Epithelial cell of umbilical artery (primary cell): ENCODE measurements around the gene EFNA2. TPM values are rescaled to one million over a fixed set of nuclear protein-coding genes. Genes with fewer than 3 reads are reported as not detected.

ENCODE experiments used
- total RNA-seq: library from RNA; depleted of rRNA; stranded (reverse); fragments of >200 nt; gene quantifications from 2 replicates; pipeline ENCODE4 v1.2.3, GENCODE V29; 2014

EFNA2 gene
- 0.97 TPM in 1 of 2 replicates, not detected in the other for total RNA-seq

GRCh38 chr19:1285737-1286360 lies at the start of gene EFNA2:
EFNA2 (plus strand) TSS chr19:1285873; CDS start chr19:1286169, 296 bp downstream.

GRCh38 chr19:1237754-1238368 lies 47.8 kb upstream of the EFNA2 start, which contains the start of gene CBARP:
CBARP (minus strand) TSS chr19:1238005; CDS start chr19:1236100, 1,905 bp downstream.

GRCh38 chr19:1241417-1242095 lies 44.1 kb upstream of the EFNA2 start, which contains the start of gene ATP5F1D:
ATP5F1D (plus strand) TSS chr19:1241751; CDS start chr19:1241851, 100 bp downstream.

GRCh38 chr19:1248139-1248785 lies 37.4 kb upstream of the EFNA2 start, which contains the start of gene MIDN:
MIDN (plus strand) TSS chr19:1248583; CDS start chr19:1250297, 1,714 bp downstream.

GRCh38 chr19:1269065-1269477 lies 16.6 kb upstream of the EFNA2 start, which contains the start of gene CIRBP:
CIRBP (plus strand) TSS chr19:1269332; CDS start chr19:1270934, 1,602 bp downstream.

GRCh38 chr19:1275260-1275975 lies 10.3 kb upstream of the EFNA2 start, which contains the start of gene FAM174C:
FAM174C (plus strand) TSS chr19:1275530; CDS start chr19:1275550, 20 bp downstream.

Other genes with a start within 250 kb of the EFNA2 start
- 4.5 and 5.2 TPM in 2 replicates for gene ABCA7, start 245.8 kb upstream of the EFNA2 start, total RNA-seq
- gene ARHGAP45, start 218.7 kb upstream of the EFNA2 start, total RNA-seq = 10.1 and 10.5 TPM in 2 replicates
- gene POLR2E, start 190.5 kb upstream of the EFNA2 start, total RNA-seq = 88.0 and 145 TPM in 2 replicates
- 323 and 461 TPM in 2 replicates for gene GPX4, start 181.9 kb upstream of the EFNA2 start, total RNA-seq
- gene SBNO2, start 111.6 kb upstream of the EFNA2 start, total RNA-seq = 28.3 and 31.0 TPM in 2 replicates
- gene STK11, start 80.1 kb upstream of the EFNA2 start, total RNA-seq = 89.0 and 103 TPM in 2 replicates
- gene CBARP, start 47.9 kb upstream of the EFNA2 start, total RNA-seq = 1.6 and 2.6 TPM in 2 replicates
- 18.1 and 28.9 TPM in 2 replicates for gene ATP5F1D, start 44.1 kb upstream of the EFNA2 start, total RNA-seq
- 16.6 and 39.8 TPM in 2 replicates for gene MIDN, start 37.3 kb upstream of the EFNA2 start, total RNA-seq
- gene CIRBP, start 16.5 kb upstream of the EFNA2 start, total RNA-seq = 147 and 208 TPM in 2 replicates
- gene FAM174C, start 10.3 kb upstream of the EFNA2 start, total RNA-seq = 15.2 and 22.7 TPM in 2 replicates
- gene NDUFS7, start 98.0 kb downstream of the EFNA2 start, total RNA-seq = 97.7 and 105 TPM in 2 replicates
- 18.1 and 18.5 TPM in 2 replicates for gene GAMT, start 115.7 kb downstream of the EFNA2 start, total RNA-seq
- 69.9 and 76.7 TPM in 2 replicates for gene DAZAP1, start 121.7 kb downstream of the EFNA2 start, total RNA-seq
- 541 and 821 TPM in 2 replicates for gene RPS15, start 152.5 kb downstream of the EFNA2 start, total RNA-seq
- gene APC2, start 164.2 kb downstream of the EFNA2 start, total RNA-seq = under 0.01 TPM in 2 replicates
- gene C19orf25, start 193.3 kb downstream of the EFNA2 start, total RNA-seq = 15.3 and 21.4 TPM in 2 replicates
- gene PCSK4, start 204.5 kb downstream of the EFNA2 start, total RNA-seq = 0.76 and 0.97 TPM in 2 replicates
- gene REEP6, start 205.3 kb downstream of the EFNA2 start, total RNA-seq = 0.97 and 1.1 TPM in 2 replicates
- gene ADAMTSL5, start 227.1 kb downstream of the EFNA2 start, total RNA-seq = 0.15 and 0.32 TPM in 2 replicates
- gene PLK5, start 238.2 kb downstream of the EFNA2 start, total RNA-seq = not detected in 2 replicates